CD14-positive monocyte (primary cell): ENCODE measurements around the gene IFNA10. TPM values are rescaled to one million over a fixed set of nuclear protein-coding genes. Genes with fewer than 3 reads are reported as not detected.
"Not testable (repeated sequence)": the region's sequence is repeated elsewhere in the genome, so short reads cannot be mapped to it uniquely, and the experiment has no call there.

ENCODE experiments used
- DNase-seq, 3 donors: peaks; one replicate each; pipeline ENCODE4 v3.0.0-alpha.2; 2011 to 2022
- H2AFZ ChIP-seq: 2 replicates; pipeline ENCODE4 v1.6.0; 2012; ENCODE audit warnings: mild to moderate bottlenecking, low read depth, low read length, inconsistent platforms; ENCODE audit not compliant: insufficient read depth, poor library complexity, severe bottlenecking
- H3K27ac ChIP-seq, 2 donors: 1 replicate in 1 of 2; 2 replicates in 1 of 2; pipeline ENCODE4 v1.5.1; 2012 to 2013; ENCODE audit warnings: low read length in 2 of 2, control low read depth in 1 of 2, inconsistent platforms in 1 of 2, low read depth in 1 of 2, mild to moderate bottlenecking in 1 of 2
- H3K27me3 ChIP-seq, 2 donors: one replicate each; pipeline versions ENCODE4 v1.6.0 to v1.6.1; 2011 to 2013; ENCODE audit warnings: low read length in 2 of 2; ENCODE audit not compliant: control insufficient read depth in 2 of 2, insufficient read depth in 2 of 2
- H3K36me3 ChIP-seq, 2 donors: replicated peaks in 1 of 2; 1 replicate in 1 of 2; 2 replicates in 1 of 2; pipeline versions ENCODE4 v1.5.1 to v1.6.1; 2012 to 2013; ENCODE audit warnings: low read length in 2 of 2, control low read depth in 1 of 2, inconsistent platforms in 1 of 2, mild to moderate bottlenecking in 1 of 2; ENCODE audit not compliant: insufficient read depth in 2 of 2, control insufficient read depth in 1 of 2
- H3K4me1 ChIP-seq, 2 donors: 1 replicate in 1 of 2; 2 replicates in 1 of 2; pipeline versions ENCODE4 v1.5.1 to v1.6.1; 2012 to 2013; ENCODE audit warnings: low read length in 2 of 2, control low read depth in 1 of 2, inconsistent platforms in 1 of 2, mild to moderate bottlenecking in 1 of 2, moderate library complexity in 1 of 2; ENCODE audit not compliant: insufficient read depth in 2 of 2, control insufficient read depth in 1 of 2
- H3K4me2 ChIP-seq: replicated peaks from 2 replicates; pipeline ENCODE3; 2012; ENCODE audit warnings: low read length, moderate library complexity, mild to moderate bottlenecking; ENCODE audit not compliant: poor library complexity, severe bottlenecking; ENCODE audit errors: extremely low read depth
- H3K4me3 ChIP-seq, 3 experiments: fragments of 200-600 bp in 1 of 3; sonication (generic) in 1 of 3; replicated peaks in 1 of 3; 1 replicate in 2 of 3; 2 replicates in 1 of 3; pipeline ENCODE4 v1.5.1; 2011 to 2013; ENCODE audit warnings: low read length in 3 of 3, mild to moderate bottlenecking in 3 of 3, control low read depth in 2 of 3, low read depth in 2 of 3, inconsistent platforms in 1 of 3, moderate library complexity in 1 of 3
- H3K79me2 ChIP-seq: 2 replicates; pipeline ENCODE4 v1.6.0; 2012; ENCODE audit warnings: mild to moderate bottlenecking, control low read depth, inconsistent platforms, low read length, moderate library complexity; ENCODE audit not compliant: insufficient read depth
- H3K9ac ChIP-seq: 2 replicates; pipeline ENCODE4 v1.6.0; 2017; ENCODE audit warnings: low read length, mild to moderate bottlenecking; ENCODE audit not compliant: insufficient read depth, poor library complexity, severe bottlenecking
- H3K9me3 ChIP-seq, 2 donors: replicated peaks in 1 of 2; 1 replicate in 1 of 2; 2 replicates in 1 of 2; pipeline versions ENCODE4 v1.5.1 to v1.6.1; 2012 to 2013; ENCODE audit warnings: low read length in 2 of 2, control low read depth in 1 of 2; ENCODE audit not compliant: control insufficient read depth in 1 of 2, insufficient read depth in 1 of 2
- H4K20me1 ChIP-seq: 2 replicates; pipeline ENCODE4 v1.6.0; 2012; ENCODE audit warnings: mild to moderate bottlenecking, low read length, control low read depth, moderate library complexity; ENCODE audit not compliant: insufficient read depth
- H3K27ac Mint-ChIP-seq, 7 donors: one replicate each; pipeline ENCODE4 v1.8.0; 2020; ENCODE audit warnings: mild to moderate bottlenecking in 7 of 7, mixed read lengths in 7 of 7, moderate library complexity in 6 of 7, inconsistent platforms in 2 of 7
- H3K27me3 Mint-ChIP-seq, 3 donors: one replicate each; pipeline ENCODE4 v1.8.0; 2021 to 2022; ENCODE audit warnings: low read depth in 3 of 3, mild to moderate bottlenecking in 3 of 3, mixed read lengths in 3 of 3, moderate library complexity in 3 of 3, inconsistent platforms in 1 of 3
- H3K36me3 Mint-ChIP-seq, 2 donors: one replicate each; pipeline ENCODE4 v1.8.0; 2020; ENCODE audit warnings: mixed read lengths in 2 of 2, inconsistent platforms in 1 of 2, mild to moderate bottlenecking in 1 of 2
- H3K4me1 Mint-ChIP-seq: one replicate; pipeline ENCODE4 v1.8.0; 2020; ENCODE audit warnings: mild to moderate bottlenecking, mixed read lengths
- H3K4me3 Mint-ChIP-seq, 2 donors: one replicate each; pipeline ENCODE4 v1.8.0; 2020; ENCODE audit warnings: mild to moderate bottlenecking in 2 of 2, mixed read lengths in 2 of 2, moderate library complexity in 1 of 2
- H3K9me3 Mint-ChIP-seq, 7 donors: one replicate each; pipeline ENCODE4 v1.8.0; 2020 to 2022; ENCODE audit warnings: mixed read lengths in 7 of 7, mild to moderate bottlenecking in 6 of 7, moderate library complexity in 6 of 7, inconsistent platforms in 2 of 7
- CTCF ChIP-seq: fragments of 200-600 bp; IDR thresholded peaks from one replicate; pipeline ENCODE4 v1.8.0; 2022; ENCODE audit warnings: antibody characterized with exemption, mild to moderate bottlenecking
- WGBS: methylation state at CpG from one replicate; pipeline ENCODE4 v1.1.5; 2013; ENCODE audit warnings: missing lambda C conversion rate; ENCODE audit not compliant: insufficient coverage; 5-methylcytosine and 5-hydroxymethylcytosine counted together
- intact Hi-C, 2 donors: fragments of 100-400 bp; cut with micrococcal nuclease; formaldehyde crosslinking; loops; one replicate each; pipeline versions ENCODE4 v1.15.0 to v1.15.1; 2023
- polyA plus RNA-seq, 3 donors: library from polyadenylated mRNA; depleted of rRNA in 1 of 3; unstranded in 2 of 3; stranded (reverse) in 1 of 3; fragments of 300-500 nt in 2 of 3; fragments of >200 nt in 1 of 3; fragmentation: Illumina TruSeq in 2 of 3; gene quantifications; 1 replicate in 2 of 3; 2 replicates in 1 of 3; pipeline ENCODE4 v1.2.3, GENCODE V29; 2012 to 2021

Gene IFNA10
- polyA plus RNA-seq, 3 donors = not detected

DNA sequence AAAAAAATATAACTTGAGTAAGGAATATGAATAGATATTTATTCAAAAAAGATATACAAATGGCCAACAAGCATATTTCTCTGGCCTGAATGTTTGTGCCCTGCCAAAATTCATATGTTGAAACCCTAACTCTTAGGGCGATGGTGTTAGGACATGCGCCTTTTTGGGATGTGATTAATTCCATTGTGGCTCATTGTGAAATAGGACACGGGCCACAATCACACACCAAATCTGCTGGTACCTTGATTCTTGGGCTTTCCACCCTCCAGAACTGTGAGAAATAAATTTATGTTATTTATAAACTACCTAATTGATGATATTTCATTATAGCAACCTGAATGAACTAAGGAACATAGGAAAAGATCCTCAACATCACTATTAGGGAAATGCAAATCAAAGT is 34.8 kb downstream of the IFNA10 start:
- intact Hi-C loops = no loop called here
- Mint-ChIP-seq H3K27ac (no peak overlapping the region), H3K27me3 (peaks cover 0 to under 1% (median 0%) of the 10 kb centered on the region in 3 donors), H3K36me3 (no peaks in the 10 kb centered on the region), H3K9me3 (no peaks in the 10 kb centered on the region), H3K4me3 (no peak overlapping the region), H3K4me1 (peaks cover 10% of the 10 kb centered on the region)
- Histone ChIP-seq H3K79me2 (no peaks in the 10 kb centered on the region), H3K4me3 (no peak overlapping the region), H3K4me1 (peaks cover 0 to 9% of the 10 kb centered on the region in 2 donors), H3K9ac (no peak overlapping the region), H3K36me3 (no peaks in the 10 kb centered on the region), H4K20me1 (no peaks in the 10 kb centered on the region), H3K9me3 (no peaks in the 10 kb centered on the region), H3K27me3 (no peaks in the 10 kb centered on the region), H2AFZ (no peak overlapping the region), H3K27ac (no peak overlapping the region), H3K4me2 (no peak overlapping the region)
- no peak for DNase-seq
- TF ChIP-seq CTCF = no peak
- WGBS = no CpG with 5 or more reads among the region's 3 CpGs

GRCh38 chr9:21171351-21171750 is 35.6 kb downstream of the IFNA10 start:
- no peak for DNase-seq
- H3K4me1 Mint-ChIP-seq = peaks cover 10% of the 10 kb centered on the region
- Histone ChIP-seq H3K4me1 (peaks cover 0 to 9% of the 10 kb centered on the region in 2 donors), H3K27me3 (no peaks in the 10 kb centered on the region), H3K4me2 (no peak overlapping the region), H4K20me1 (no peaks in the 10 kb centered on the region), H2AFZ (no peak overlapping the region), H3K9me3 (no peaks in the 10 kb centered on the region), H3K79me2 (no peaks in the 10 kb centered on the region), H3K4me3 (no peak overlapping the region), H3K9ac (no peak overlapping the region), H3K36me3 (no peaks in the 10 kb centered on the region), H3K27ac (no peak overlapping the region)
- H3K27ac Mint-ChIP-seq = no peak overlapping the region
- WGBS = no CpG with 5 or more reads among the region's 1 CpG
- H3K9me3 Mint-ChIP-seq = no peaks in the 10 kb centered on the region
- H3K36me3 Mint-ChIP-seq = no peaks in the 10 kb centered on the region
- intact Hi-C loops = no loop called here
- H3K27me3 Mint-ChIP-seq = no peaks in the 10 kb centered on the region
- no peak overlapping the region for H3K4me3 Mint-ChIP-seq
- no peak for TF ChIP-seq CTCF

- H2AFZ ChIP-seq, H4K20me1 ChIP-seq, H3K36me3 Mint-ChIP-seq, H3K9me3 ChIP-seq, H3K4me3 ChIP-seq, H3K4me1 ChIP-seq, H3K27me3 ChIP-seq, intact Hi-C loops, DNase-seq, H3K4me2 ChIP-seq, H3K4me3 Mint-ChIP-seq, H3K27ac ChIP-seq, H3K79me2 ChIP-seq, H3K27ac Mint-ChIP-seq, H3K36me3 ChIP-seq, H3K27me3 Mint-ChIP-seq, H3K9ac ChIP-seq, H3K9me3 Mint-ChIP-seq: not testable (repeated sequence)
- H3K4me1 Mint-ChIP-seq = peaks cover 12% of the 10 kb centered on the region
- no CpG with 5 or more reads among the region's 2 CpGs for WGBS
These were observed 40.4 kb downstream of the IFNA10 start, which contains the start of gene IFNA21 for GRCh38 chr9:21166560-21166959. Gene IFNA21, minus strand, starts transcription at chr9:21166660. Its CDS starts 48 bp downstream, at chr9:21166612.
